ENCODE data around the gene NKAIN2. TPM values are rescaled to one million over a fixed set of nuclear protein-coding genes. Genes with fewer than 3 reads are reported as not detected.

Gene NKAIN2
- total RNA-seq, 1 experiment from 2014 or later, result not detected

GRCh38 chr6:124783344-124783743 lies 979.7 kb downstream of the NKAIN2 start:
- ATAC-seq (no peak), DNase-seq (ENCODE audit: low read depth, low spot score) (no peak)
- H3K9me3 ChIP-seq (ENCODE audit: control insufficient read depth in 1 of 2, insufficient read depth in 1 of 2, low read depth in 1 of 2, low read length in 2 of 2), result no peaks in the 10 kb centered on the region
- H3K36me3 ChIP-seq (ENCODE audit: control insufficient read depth in 1 of 2, insufficient read depth in 2 of 2, low read length in 2 of 2), result no peaks in the 10 kb centered on the region
- RAD21 ChIA-PET (ENCODE audit: low non-redundant PET in 1 of 2, low total read pairs in 2 of 2, uncharacterized antibody in 2 of 2, unreplicated experiment in 2 of 2), result no interaction called here
- POLR2A ChIA-PET, result no interaction called here
- no peak overlapping the region for H3K4me3 ChIP-seq (replicated peaks in 1 of 2; ENCODE audit: low read depth in 1 of 2, low read length in 2 of 2)
- no peaks in the 10 kb centered on the region for H3K9me2 ChIP-seq (ENCODE audit: insufficient read depth)
- H3K9ac ChIP-seq (ENCODE audit: low read length), result no peak overlapping the region
- TF ChIP-seq REST (IDR thresholded peaks at IDR 0.05; ENCODE audit: low read depth) (no peak), POLR2A (IDR thresholded peaks at IDR 0.05; ENCODE audit: borderline replicate concordance, extremely low read depth, insufficient read depth, insufficient read length) (no peak), EZH2 (IDR thresholded peaks at IDR 0.05) (peak; percentile 75; the same call in 1 of the 2 replicates)
- TF ChIP-seq, protein P1, sequence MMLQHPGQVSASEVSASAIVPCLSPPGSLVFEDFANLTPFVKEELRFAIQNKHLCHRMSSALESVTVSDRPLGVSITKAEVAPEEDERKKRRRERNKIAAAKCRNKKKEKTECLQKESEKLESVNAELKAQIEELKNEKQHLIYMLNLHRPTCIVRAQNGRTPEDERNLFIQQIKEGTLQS (IDR thresholded peaks at IDR 0.05), result no peak
- TF ChIP-seq, protein P2, sequence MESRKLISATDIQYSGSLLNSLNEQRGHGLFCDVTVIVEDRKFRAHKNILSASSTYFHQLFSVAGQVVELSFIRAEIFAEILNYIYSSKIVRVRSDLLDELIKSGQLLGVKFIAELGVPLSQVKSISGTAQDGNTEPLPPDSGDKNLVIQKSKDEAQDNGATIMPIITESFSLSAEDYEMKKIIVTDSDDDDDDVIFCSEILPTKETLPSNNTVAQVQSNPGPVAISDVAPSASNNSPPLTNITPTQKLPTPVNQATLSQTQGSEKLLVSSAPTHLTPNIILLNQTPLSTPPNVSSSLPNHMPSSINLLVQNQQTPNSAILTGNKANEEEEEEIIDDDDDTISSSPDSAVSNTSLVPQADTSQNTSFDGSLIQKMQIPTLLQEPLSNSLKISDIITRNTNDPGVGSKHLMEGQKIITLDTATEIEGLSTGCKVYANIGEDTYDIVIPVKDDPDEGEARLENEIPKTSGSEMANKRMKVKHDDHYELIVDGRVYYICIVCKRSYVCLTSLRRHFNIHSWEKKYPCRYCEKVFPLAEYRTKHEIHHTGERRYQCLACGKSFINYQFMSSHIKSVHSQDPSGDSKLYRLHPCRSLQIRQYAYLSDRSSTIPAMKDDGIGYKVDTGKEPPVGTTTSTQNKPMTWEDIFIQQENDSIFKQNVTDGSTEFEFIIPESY (IDR thresholded peaks at IDR 0.05; ENCODE audit: extremely low read depth, insufficient replicate concordance, low read length), result no peak
- no peaks in the 10 kb centered on the region for H3K4me1 ChIP-seq (ENCODE audit: control insufficient read depth in 1 of 2, insufficient read depth in 2 of 2, low read length in 2 of 2)
- H4K20me1 ChIP-seq (ENCODE audit: insufficient read depth), result no peaks in the 10 kb centered on the region
- H2AFZ ChIP-seq (ENCODE audit: low read depth, low read length, poor library complexity, severe bottlenecking), result no peak overlapping the region
- H3K27me3 ChIP-seq (ENCODE audit: insufficient read depth, low read length), result peaks cover 68% of the 10 kb centered on the region
- H3K27ac ChIP-seq (ENCODE audit: low read depth, low read length), result no peak overlapping the region
- no TSS peak for BruUV-seq (replicated peaks)
- intact Hi-C loops (cut with micrococcal nuclease), result no loop called here
- no peak overlapping the region for H3K4me2 ChIP-seq (ENCODE audit: low read length)
- CTCF ChIA-PET, result no interaction called here
- H3K79me2 ChIP-seq (ENCODE audit: insufficient read depth, low read length), result no peaks in the 10 kb centered on the region
